HG03432 (cell line): ENCODE measurements around the gene STIMATE.

Experiments
- ATAC-seq: cut with Tn5 transposase; IDR thresholded peaks from one replicate; pipeline ENCODE4 v1.9.1; 2021; ENCODE audit warnings: mild to moderate bottlenecking, moderate library complexity; ENCODE audit not compliant: unreplicated experiment

STIMATE gene

DNA sequence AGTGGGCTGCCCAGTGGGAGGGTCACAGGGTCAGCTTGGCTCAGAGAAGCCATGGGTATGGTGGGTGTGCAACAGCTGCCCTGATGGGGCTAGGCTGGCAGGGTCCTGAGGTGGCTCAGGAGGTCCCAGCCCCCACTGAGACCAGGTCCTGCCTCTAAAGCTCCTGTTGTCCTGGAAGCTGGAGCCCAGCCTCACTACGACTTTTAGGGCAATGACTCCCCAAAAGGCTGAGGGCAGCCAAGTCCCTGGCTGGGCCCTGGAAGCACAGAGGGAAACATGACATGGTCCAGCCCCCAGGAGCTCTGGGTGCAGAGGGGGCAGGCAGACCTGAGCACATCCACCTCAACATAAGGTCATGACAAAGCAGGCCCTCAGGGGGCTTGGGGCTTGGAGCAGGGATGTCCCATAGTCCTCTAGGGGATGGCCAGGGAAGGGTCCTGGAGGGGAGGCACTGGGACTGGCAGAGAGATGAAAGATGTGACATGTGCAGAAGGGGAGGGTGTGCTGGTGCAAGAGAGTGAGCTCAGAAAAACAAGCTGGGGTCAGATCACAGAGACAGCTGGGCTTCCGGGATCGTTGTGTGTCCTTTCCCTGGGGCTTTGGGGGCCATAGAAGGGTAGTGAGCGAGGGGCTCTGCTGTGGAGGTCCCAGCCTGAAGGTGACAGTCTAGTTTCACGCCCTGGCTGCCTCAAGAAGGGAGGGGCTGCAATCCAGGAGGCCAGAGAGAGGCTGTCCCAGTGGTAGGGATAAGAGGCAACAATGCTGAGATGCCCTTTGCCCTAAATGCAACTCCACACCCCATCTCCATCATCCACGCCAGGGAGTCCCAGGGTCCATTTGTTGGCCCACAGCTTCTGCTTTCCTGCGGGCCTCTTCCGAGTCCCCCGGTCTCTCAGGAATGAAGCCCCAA is 103.4 kb downstream of the STIMATE start:
- no peak for ATAC-seq

DNA sequence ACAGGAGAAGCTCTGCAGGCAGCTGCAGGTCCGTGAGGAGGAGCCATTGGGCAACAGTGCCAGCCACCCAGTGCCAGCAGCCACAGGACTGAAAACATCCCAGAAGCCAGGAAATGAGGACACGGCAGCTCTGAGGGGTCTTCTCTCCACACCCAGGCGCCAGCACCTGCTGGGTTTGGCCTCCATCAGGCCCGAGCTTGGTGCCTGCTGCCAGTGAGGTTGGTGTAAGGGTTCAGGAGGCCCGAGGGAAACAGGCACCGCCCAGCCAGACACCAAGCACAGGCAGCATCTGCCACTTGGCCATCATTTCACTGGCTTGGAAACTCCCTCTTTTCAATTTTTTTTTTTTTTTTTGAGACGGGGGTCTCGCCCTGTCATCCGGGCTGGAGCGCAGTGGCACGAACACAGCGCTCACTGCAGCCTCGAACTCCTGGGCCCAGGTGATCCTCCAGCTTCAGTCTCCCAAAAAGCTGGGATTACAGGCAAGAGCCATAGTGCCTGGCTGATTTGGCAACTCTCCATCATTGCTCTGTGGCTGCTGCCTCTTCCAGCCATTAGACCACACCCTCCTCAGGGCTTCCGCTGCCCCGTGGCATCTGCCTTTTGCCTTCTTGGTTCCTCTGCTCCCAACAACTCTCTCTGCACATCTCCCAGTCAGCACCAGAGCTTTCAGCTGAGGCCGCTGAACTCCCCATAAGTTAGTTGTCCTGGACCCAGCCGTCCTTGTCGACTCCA is 104.2 kb downstream of the STIMATE start:
- ATAC-seq, result no peak

DNA sequence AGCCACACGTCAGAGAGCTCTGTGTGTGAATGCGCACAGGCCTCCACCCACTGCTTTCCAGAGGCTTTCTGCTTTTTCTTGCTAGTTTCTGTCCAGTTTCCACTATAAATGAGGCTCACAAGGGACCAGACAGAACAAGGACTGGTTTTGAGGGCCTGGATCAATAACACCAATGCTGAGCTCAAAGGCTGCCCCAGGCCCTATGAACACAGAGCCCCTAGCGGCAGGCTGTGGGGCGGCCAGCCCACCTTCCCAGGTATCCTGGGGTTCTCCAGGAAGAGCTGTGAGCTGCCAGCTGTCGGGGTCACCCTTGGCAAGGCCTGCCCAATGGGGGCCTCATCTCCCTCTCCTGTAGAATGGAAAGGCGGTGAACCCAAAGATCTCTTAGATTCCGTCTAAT is 104.9 kb downstream of the STIMATE start:
- no peak for ATAC-seq

DNA sequence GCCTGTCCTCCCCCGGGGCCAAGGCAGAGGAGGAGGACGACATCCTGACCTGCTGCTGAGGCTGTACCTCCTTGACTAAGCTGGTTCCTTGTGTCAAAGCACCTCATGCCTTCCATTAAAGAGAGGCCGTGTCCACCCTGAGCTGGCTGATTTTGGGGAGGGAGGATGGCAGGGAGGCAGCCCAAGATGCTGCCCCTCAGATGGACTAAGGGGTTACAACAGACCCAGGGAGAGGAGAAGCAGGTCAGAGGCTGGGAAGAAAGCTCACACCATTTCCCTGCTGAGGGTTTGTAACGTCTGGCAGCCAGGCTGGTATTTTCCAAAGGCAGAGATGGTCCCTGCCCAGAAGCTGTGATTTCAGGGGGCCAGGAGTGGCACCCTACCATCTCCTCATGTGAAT is 105.4 kb downstream of the STIMATE start:
- no peak for ATAC-seq

DNA sequence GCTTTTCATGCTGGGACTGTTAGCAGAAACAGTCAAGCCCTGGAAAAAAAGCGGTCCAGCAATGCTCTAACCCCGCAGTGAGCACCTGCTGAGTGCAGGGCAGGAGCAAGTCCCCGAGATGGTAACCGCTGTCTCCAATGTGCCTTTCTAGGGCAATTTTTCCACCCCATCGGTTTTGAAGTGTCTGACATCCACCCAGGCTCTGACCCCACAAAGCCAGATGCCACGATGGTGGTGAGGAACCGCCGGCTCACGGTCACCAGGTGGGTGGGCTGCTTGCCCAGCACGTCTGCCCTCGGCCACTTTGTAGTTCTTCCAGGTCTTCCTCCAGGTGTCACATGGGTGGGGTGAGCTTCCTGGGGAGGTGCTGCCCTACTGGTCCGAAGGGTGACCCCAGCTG is 106.0 kb downstream of the STIMATE start:
- no peak for ATAC-seq

DNA sequence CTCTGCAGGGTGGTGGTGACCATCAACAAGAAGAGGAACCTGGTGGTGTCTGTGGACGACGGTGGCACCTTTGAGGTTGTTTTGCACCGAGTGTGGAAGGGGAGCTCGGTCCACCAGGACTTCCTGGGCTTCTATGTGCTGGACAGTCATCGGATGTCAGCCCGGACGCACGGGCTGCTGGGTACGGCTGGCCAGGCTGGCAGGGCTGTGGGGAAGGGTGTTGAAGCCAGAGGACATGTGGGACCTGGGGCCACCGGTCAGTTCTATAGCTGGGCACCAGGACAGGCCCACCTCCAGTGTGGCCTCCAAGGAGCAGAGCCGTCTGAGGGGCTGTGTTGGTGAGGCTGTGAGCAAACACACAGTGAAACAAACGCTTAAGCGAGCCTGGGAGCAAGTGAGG is 106.6 kb downstream of the STIMATE start:
- no peak for ATAC-seq

DNA sequence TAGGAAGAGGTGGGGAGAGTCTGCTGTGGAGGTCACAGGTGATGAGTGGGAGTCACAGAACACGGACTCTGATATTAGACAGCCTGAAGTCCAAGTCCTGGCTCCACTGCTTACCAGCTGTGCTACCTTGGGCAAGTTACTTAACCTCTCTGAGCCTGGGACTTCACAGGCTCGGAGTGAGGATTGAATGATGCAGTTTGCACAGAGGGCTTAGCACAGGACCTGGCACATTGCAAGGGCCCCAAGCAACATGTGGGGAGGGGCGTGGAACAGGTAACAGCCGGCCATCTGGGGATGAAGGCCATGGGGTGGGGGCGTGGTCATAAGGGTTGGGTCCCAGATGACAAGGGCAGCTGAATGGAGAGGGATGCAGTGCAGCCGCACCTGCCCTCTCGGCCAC is 107.0 kb downstream of the STIMATE start:
- ATAC-seq, result no peak

DNA sequence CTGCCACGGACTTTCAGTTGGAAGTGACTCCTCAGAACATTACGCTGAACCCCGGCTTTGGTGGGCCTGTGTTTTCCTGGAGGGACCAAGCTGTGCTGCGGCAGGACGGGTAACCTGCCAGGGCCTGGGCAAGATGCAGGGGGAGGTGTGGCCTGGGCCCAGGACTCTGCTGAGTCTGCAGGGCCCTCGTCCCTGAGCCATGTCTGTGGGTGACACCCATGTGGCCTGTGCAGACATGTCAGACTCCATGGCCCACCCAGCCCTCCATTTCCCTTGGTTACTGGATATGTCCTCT is 107.7 kb downstream of the STIMATE start:
- no peak for ATAC-seq

DNA sequence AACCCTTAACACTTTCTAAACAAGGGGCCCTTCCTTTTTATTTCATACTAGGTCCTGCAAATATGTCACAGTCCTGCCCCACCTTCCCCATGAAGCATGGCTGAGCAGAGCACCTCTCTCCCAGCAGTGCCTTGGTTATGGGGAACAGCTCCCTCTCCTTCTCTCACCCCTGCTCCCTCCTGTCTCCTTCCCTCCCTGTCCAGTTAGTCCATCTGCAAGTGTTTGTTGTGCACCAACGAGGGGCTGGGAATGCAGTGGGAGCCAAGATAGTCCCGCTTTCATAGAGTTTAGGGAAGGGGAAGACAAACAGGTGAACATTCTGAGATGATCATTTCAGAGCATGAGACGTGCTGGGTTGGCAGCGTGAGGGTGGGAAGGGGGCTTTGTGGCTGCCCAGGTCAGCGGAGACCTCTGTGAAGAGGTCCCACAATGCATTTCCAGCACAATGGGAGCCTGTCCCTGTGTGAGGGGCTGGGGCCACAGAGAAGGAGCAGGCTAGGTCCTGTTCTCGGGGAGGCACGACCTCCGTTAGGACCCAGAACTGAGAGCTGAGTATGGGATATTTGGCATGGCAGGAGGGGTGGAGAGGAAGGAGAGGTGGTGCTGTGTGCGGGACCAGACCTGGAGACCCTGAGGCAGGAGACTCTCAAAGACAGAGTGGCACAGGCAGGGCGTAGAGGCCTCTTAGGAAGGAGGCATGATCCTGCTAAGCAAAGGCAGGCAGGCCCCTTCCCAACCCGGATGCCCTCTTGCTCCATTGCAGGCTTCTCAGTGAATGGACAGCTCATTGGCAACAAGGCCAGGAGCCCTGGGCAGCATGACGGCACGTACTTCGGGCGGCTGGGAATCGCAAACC is 108.2 kb downstream of the STIMATE start:
- ATAC-seq, result no peak

DNA sequence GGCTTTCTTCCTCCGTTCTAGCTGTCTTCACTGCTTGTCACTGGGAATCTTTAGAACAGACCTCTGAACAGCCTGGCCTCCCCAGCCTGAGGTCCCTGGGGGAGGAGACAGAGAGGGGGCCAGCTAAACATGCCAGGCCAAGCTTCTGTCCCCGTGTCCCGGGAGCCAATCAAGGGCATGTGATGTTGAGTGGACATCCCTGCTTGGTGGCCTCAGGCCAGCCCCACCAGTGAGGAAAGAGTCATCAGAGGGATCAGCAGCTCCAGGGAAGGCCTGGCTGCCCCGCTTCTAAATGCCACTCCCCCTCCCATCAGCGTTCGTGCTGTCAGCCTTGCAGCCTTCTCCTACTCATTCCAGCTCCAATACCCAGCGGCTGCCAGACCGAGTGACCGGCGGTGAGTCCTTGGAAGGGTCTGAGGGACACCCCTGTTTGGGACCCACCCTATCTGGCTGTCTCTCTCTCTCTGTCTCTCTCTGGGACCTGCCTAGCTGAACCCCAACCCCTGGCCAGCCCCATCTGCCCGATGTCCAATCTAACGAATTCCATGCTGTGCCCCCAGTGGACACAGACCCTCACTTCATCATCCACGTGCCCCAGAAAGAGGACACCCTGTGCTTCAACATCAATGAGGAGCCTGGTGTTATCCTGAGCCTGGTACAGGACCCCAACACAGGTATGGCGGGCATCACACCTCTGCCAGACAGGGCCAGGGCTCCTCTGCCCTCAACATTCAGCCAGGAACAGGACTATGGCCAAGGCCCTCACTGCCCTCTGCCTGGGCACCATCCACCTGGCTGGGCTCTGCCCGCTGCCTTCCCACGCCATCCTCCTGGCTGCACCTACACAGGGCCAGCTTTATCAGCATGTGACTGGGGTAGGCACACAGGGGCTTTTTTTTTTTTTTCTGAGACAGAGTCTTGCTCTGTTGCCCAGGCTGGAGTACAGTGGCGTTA is 109.4 kb downstream of the STIMATE start:
- no peak for ATAC-seq

DNA sequence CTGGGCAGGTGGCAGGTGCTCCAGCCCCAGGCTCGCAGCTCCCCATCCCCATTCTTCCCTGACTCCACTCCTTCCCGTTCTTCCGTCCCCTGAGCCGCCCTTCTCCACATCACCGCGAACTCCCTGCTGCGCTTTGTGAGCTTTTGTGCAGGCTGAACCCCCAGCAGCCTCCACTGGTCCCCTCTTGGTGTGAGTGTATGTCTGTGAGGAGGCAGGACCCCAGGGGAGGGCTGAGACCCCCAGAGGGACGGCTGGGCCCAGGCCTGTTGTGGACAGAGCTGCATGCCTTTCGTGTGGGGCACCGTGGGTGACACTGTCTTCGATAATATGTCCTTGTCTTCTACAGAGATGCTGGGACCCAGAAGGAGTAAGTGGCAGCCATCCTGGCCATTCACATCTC is 110.1 kb downstream of the STIMATE start:
- no peak for ATAC-seq
